HG03175 (cell line): ENCODE results near the gene STING1.
"Not testable (repeated sequence)": the region's sequence is repeated elsewhere in the genome, so short reads cannot be mapped to it uniquely, and the experiment has no call there.

ENCODE experiments used
- ATAC-seq: cut with Tn5 transposase; IDR thresholded peaks from one replicate; pipeline ENCODE4 v1.9.1; 2021; ENCODE audit warnings: mild to moderate bottlenecking, moderate library complexity; ENCODE audit not compliant: unreplicated experiment

Gene STING1

DNA sequence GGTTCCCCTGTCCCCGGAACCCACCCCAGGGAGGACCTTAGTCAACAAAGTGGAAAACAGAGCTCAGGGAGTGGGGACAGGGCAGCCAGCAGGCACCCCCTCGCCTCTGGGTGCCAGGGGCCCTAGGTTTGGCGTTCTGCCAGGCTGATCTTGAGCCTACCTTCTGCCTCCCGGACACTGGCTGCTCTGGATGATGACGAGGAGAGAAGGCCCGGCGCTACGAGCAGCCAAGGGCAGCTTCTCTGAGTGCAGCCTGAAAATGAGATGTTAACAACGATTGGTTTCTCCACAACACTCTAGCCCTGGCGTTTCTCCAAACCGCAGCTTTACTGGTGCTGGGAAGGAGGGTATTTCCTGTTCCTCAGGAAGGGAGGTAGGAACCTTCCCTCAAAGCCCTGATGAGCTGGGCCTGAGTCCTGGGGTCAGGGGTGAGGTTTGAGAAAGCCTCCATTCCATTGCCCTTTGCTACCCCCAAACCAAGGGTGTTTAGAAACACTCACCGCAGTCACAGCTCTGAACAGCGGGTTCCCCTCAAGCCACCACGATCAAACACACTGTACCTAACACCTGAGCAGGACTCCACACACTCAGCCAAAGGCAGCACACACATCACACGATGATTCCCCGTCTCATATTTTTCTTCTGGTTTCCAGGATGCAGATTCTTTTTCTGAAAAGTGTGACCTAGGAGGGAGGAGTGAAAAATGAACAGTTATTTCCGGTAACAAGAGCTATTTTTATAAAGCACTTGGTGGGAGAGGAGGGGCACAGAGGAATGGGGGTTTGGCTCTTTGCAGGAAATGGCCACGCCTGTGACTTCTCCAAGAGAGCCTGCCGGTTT lies at the start of gene STING1:
Gene STING1 (minus strand): TSS at position 709 of the 840 bp plus-strand sequence. CDS start 1,054 bp downstream, outside the sequence.
- ATAC-seq: peak; percentile 59

- ATAC-seq: no peak
Observed at GRCh38 chr5:139531772-139532169, 49.2 kb upstream of the STING1 start.

DNA sequence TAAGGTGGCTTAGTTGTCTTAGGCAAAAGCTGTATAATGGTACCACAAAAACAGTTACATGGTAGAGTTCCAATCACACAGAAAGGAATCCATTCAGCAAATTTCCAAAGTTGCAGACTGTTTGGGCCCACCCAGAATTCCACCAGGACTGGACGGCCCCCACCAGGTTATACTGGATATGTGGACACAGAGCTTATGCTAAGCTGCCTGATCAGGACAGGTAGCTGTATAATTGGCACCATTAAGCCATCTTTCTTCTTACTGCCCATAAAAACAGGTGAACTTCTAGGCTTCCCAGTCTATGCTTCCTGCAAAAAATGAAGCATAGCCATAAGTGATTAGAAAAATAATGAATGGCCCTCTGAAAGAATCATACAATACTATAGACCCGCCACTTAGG lies 47.5 kb upstream of the STING1 start:
- not testable (repeated sequence) for ATAC-seq

- not testable (repeated sequence) for ATAC-seq
Observed at GRCh38 chr5:139528695-139529094, 46.1 kb upstream of the STING1 start.

GRCh38 chr5:139527896-139528467 lies 45.4 kb upstream of the STING1 start:
- not testable (repeated sequence) for ATAC-seq

DNA sequence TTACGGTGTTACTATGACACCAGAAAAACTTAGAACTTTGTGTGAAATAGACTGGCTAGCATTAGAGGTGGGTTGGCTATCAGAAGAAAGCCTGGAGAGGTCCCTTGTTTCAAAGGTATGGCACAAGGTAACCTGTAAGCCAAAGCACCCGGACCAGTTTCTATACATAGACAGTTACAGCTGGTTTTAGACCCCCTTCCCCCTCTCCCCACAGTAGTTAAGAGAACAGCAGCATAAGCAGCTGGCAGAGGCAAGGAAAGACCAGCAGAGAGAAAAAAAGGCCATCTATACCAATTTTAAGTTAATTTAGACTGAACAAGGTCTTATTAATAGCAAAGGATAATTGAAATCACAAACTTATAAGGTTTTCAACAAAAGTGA lies 44.5 kb upstream of the STING1 start:
- not testable (repeated sequence) for ATAC-seq

DNA sequence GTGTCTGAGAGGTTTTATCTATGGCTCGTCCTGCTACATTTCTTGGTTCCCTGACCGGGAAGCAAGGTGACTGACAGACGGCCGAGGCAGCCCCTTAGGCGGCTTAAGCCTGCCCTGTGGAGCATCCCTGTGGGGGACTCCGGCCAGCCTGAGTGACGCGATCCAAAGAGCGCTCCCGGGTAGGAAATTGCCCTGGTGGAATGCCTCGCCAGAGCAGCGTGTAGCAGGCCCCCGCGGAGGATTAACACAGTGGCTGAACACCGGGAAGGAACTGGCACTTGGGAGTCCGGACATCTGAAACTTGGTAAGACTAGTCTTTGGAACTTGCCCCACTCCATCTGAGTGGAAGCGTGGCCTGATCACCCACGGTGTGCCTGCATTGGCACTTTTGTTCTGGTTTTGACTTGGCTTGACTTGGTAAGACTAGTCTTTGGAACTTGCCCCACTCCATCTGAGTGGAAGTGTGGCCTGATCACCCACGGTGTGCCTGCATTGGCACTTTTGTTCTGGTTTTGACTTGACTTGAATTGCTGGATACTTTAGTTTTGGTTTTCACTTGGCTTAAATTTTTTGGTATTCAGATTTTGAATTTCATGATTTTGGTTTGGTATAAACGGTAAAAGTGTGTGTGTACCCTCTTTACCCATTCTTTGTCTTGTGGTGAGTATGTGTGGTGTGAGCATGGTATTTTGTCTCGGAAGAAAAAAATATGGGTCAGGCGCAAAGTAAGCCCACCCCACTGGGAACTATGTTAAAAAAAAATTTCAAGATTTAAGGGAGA lies 43.9 kb upstream of the STING1 start:
- not testable (repeated sequence) for ATAC-seq

DNA sequence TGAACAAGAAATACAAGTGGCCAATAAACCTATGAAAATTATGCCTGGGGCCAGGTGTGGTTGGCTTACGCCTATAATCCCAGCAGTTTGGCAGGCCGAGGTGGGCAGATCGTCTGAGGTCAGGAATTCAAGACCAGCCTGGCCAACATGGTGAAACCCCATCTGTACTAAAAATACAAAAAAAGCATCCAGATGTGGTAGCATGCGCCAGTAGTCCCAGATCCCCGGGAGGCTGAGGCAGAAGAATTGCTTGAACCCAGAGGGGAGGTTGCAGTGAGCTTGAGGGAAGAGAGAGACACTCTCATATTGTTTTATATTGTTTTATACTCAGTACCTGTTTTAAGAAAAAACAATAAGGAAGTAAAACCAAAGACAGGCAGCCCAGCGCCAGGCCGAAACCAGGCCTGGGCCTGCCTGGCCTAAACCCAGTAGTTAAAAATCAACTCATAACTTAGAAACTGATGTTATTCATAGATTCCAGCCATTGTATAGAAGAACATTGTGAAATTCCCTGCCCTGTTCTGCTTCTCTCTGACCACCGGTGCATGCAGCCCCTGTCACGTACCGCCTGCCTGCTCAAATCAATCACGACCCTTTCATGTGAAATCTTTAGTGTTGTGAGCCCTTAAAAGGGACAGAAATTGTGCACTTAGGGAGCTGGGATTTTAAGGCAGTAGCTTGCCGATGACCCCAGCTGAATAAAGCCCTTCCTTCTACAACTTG lies 43.2 kb upstream of the STING1 start:
- ATAC-seq: peak; percentile 40

GRCh38 chr5:139524940-139525585 lies 42.5 kb upstream of the STING1 start:
- ATAC-seq: peak; percentile 43

DNA sequence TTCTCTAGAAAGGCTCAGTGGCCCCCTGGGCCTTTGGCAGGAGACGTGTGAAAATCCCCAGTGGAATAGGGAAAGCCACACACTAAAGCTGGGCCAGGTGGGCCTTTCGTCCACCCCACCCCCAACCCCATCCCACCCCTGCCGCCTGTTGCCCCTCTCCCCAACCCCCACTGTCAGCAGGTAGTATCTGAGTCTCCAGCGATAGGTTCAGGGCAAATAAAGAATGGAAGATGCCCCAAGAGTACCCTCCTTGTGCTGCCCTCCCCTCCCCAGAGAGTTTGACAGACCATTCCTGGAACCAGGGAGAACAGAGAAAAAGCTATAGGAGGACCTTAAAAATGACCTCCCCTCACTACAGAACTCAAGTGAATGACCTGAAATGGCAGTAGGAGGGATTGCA lies 41.9 kb upstream of the STING1 start:
- ATAC-seq: no peak

DNA sequence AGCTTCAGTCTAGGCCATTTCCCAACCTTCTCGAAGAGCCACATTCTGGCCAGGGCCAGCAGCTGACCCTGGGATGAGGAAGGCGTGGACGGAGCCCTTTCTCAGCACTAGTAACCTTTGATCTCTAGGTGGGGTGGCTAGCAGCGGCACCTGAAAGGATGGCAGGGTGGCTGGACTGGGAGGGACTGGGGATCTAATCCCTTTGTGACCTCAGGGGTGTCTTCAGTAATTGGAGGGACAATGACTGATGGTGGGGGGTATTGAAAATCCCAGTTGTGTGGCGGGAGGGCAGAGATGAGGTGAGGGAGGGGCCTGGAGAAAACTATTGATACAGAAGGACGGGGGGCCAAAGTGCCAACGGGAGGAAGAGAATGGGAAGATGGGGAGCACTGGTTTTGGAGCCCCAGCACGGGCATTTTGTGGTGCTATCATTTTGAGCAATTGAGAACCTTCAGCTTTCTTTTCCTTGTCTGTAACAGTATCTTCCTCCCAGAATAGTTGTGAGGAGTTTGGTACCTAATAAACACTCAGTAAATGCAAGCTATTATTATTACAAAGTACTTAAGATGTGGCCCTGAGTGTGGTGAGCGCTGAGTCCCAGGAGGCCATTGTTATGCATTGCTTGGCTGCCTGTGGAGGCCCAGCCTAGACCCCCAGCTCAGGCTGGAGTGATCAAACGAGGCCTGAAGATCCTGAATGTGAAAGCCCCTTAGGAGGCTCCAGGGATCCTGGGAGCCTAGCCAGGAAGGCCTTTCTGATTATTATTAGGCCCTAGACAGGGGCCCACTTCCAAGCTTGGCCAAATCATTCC lies 41.3 kb upstream of the STING1 start:
- no peak for ATAC-seq

DNA sequence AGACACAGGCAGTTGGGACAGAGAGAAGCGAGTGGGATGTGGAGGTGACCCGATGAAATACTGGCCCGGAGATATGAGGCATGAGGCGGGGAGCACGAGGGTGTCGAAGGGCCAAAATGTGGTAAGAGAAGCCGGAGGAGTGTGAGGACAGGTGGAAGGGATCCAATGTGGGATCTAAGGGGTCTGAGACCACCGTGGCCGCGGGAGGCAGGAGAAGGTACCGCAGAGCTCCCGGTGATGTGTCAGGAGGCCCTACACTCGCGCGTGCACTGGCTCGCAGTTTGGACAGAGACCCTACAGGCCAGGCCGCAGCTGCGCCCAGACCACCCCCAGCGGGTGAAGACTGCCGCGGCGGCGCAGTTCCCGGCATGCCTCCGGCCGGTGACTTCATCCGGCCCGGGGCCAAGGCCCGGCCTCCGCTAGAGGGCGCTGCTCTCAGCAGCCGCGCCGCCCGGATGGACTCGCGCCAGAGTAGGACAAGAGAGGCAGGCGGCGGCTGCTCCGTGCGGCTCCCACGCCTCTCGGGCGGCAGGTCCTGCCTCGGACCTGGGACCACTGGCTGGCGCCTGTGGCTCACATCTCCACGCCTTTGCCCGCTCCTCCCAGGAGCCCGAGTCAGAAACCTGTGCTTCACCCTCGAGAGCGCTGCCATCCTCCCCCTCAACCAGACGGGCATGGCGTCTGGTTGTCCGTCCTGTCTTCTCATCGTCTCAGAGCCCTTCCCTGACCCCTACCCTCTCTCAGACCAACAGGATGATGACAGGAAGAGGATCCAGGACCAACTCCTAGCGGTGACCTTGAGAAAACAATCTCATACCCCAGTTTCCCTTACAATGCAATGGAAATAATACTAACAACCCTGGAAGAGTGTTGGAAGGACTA lies 35.4 kb upstream of the STING1 start:
- peak; percentile 87 for ATAC-seq

- no peak for ATAC-seq
Observed at GRCh38 chr5:139514486-139514856, 31.9 kb upstream of the STING1 start.

GRCh38 chr5:139513852-139514485 lies 31.4 kb upstream of the STING1 start:
- ATAC-seq: no peak

- ATAC-seq: peak; percentile 50
Observed at GRCh38 chr5:139513434-139513833, 30.9 kb upstream of the STING1 start.

GRCh38 chr5:139512786-139513390 lies 30.3 kb upstream of the STING1 start:
- ATAC-seq: no peak

GRCh38 chr5:139504722-139505121 lies 22.2 kb upstream of the STING1 start:
- not testable (repeated sequence) for ATAC-seq

- ATAC-seq: not testable (repeated sequence)
Observed at GRCh38 chr5:139503879-139504278, 21.3 kb upstream of the STING1 start.
